ENCODE measurements around the gene SIRT4. TPM values are rescaled to one million over a fixed set of nuclear protein-coding genes. Genes with fewer than 3 reads are reported as not detected.

The SIRT4 gene
- total RNA-seq, 1 experiment from 2014 or later: 2.8 TPM

Other genes starting within 250 kb of the SIRT4 start
- gene RAB35, start 185.6 kb upstream of the SIRT4 start, total RNA-seq (2021; ENCODE audit: unreplicated experiment): 57.1 TPM
- 184 TPM for gene GCN1, start 107.6 kb upstream of the SIRT4 start, total RNA-seq (2021; ENCODE audit: unreplicated experiment)
- gene RPLP0, start 101.2 kb upstream of the SIRT4 start, total RNA-seq (2021; ENCODE audit: unreplicated experiment): 4,123 TPM
- 211 TPM for gene PXN, start 36.6 kb upstream of the SIRT4 start, total RNA-seq (2021; ENCODE audit: unreplicated experiment)
- gene RNU4-2, start 10.4 kb upstream of the SIRT4 start, total RNA-seq (2021; ENCODE audit: unreplicated experiment): 2,248 TPM
- 2,323 TPM for gene RNU4-1, start 9.1 kb upstream of the SIRT4 start, total RNA-seq (2021; ENCODE audit: unreplicated experiment)
- gene PLA2G1B, start 25.5 kb downstream of the SIRT4 start, total RNA-seq (2021; ENCODE audit: unreplicated experiment): 2.0 TPM
- gene MSI1, start 66.8 kb downstream of the SIRT4 start, total RNA-seq (2021; ENCODE audit: unreplicated experiment): 26.0 TPM
- 464 TPM for gene COX6A1, start 135.8 kb downstream of the SIRT4 start, total RNA-seq (2021; ENCODE audit: unreplicated experiment)
- gene TRIAP1, start 144.1 kb downstream of the SIRT4 start, total RNA-seq (2021; ENCODE audit: unreplicated experiment): 40.3 TPM
- gene GATC, start 144.1 kb downstream of the SIRT4 start, total RNA-seq (2021; ENCODE audit: unreplicated experiment): 48.7 TPM
- 297 TPM for gene SRSF9, start 167.4 kb downstream of the SIRT4 start, total RNA-seq (2021; ENCODE audit: unreplicated experiment)
- gene DYNLL1, start 193.8 kb downstream of the SIRT4 start, total RNA-seq (2021; ENCODE audit: unreplicated experiment): 243 TPM
- 34.1 TPM for gene COQ5, start 226.8 kb downstream of the SIRT4 start, total RNA-seq (2021; ENCODE audit: unreplicated experiment)
- 141 TPM for gene RNF10, start 232.0 kb downstream of the SIRT4 start, total RNA-seq (2021; ENCODE audit: unreplicated experiment)

All from HCT116 (cell line).